Measurements from ENCODE around the gene IER2. TPM values are rescaled to one million over a fixed set of nuclear protein-coding genes. Genes with fewer than 3 reads are reported as not detected.
A peak's percentile ranks its signal among the peaks of the same experiment; 100 is the strongest.

IER2 gene
- total and polyA plus RNA-seq, 9 of the 15 experiments (the other 6 are each of a cell fraction or from before 2014, with no cell fraction given) = 4.5 to 205 (median 23.7) TPM

GRCh38 chr19:13116282-13117175 is 33.7 kb upstream of the IER2 start, which contains the start of gene TRMT1 (continued):
- TF ChIP-seq ZBTB11 (CRISPR knock-in tag; IDR thresholded peaks at IDR 0.05) (peak in 1 of 3 experiments; percentile 46; a peak in 1 of 6 replicates), IRF1 (CRISPR knock-in tag; IDR thresholded peaks at IDR 0.05; ENCODE audit: borderline replicate concordance) (no peak), ATF7 (IDR thresholded peaks at IDR 0.05) (peak; percentile 83), ZNF384 (IDR thresholded peaks at IDR 0.05; ENCODE audit: low read depth, low read length) (no peak), NFE2 (IDR thresholded peaks at IDR 0.05; ENCODE audit: low read depth) (peak; percentile 40; the same call in 1 of the 2 replicates), TRIM24 (IDR thresholded peaks at IDR 0.05) (peak in 1 of 2 experiments; percentile 46; a peak in 1 of 4 replicates), ZFP36 (IDR thresholded peaks at IDR 0.05; ENCODE audit: low read depth, low read length, partially characterized antibody) (peak; percentile 97), MGA (IDR thresholded peaks at IDR 0.05) (no peak; the same call in 1 of the 2 replicates)
